Hepatic stellate cell (primary cell): ENCODE measurements around the gene GLT6D1.

Experiments used
- DNase-seq: peaks from one replicate; pipeline ENCODE4 v3.0.0; 2011; ENCODE audit warnings: low spot score

Gene GLT6D1

GRCh38 chr9:135608294-135608998 lies 30.9 kb downstream of the GLT6D1 start:
- no peak for DNase-seq

DNA sequence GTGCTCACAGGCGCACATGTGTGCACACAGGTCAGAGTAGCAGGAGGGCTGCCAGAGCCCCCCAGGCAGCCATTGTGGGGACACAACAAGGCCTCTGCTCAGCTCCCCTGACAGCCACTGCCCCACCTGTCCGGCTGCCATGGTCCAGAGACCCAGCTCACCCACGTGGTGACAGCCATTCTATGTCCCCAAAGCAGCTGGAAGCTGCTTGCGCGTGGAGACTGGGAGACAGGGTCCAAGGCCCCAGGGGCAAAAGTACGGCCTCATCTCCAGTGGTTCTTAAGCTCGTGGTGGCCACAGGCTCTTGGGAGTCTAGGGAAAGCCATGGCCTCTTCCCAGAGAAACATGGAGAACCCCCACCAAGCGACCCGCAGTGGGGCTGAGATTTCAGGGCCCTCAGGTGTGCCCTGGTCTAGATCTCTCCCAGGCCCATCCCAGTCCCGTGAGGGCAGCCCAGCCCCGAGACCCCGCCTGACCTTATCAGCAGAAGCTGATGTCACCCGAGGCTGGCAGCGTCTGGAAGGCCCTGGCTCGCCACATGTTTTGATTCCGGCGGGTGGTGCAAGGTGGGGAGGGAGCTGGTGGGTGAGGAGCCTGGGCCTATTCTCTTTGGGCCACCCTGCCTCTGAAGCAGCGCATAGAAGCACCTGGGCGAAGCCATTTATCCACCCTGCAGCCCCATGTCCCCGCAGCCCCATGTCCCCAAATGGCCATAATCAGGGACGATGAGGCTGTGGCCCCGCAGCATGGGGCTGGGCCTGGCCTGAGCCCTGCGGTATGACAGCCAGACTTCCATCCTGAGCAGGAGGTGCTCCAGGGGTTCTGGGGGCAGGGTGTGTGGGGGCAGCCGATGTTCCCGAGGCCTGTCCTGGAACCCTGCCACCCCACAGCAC lies 31.7 kb downstream of the GLT6D1 start:
- peak; percentile 4 for DNase-seq

DNA sequence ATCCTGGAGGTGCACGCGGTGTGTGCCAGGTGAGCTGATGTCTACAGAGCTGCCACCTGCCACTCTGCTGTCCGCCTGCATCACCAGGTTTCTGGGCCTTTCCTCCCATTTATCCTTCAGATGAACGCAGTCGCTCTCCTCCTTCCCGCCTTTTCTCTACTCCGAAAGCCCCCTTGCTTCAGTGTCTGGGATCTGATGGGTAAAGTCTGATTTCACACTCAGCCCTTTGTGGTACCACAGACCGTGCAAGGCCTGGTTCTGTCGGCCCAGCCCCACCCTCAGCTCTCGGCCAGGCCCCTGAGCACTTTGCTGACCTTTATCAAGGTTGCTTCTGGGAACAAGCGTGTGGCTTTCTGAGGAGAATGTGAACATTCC lies 32.5 kb downstream of the GLT6D1 start:
- no peak for DNase-seq

GRCh38 chr9:135605238-135605781 lies 34.0 kb downstream of the GLT6D1 start:
- DNase-seq: no peak

GRCh38 chr9:135604437-135605237 lies 34.7 kb downstream of the GLT6D1 start:
- DNase-seq: no peak

DNA sequence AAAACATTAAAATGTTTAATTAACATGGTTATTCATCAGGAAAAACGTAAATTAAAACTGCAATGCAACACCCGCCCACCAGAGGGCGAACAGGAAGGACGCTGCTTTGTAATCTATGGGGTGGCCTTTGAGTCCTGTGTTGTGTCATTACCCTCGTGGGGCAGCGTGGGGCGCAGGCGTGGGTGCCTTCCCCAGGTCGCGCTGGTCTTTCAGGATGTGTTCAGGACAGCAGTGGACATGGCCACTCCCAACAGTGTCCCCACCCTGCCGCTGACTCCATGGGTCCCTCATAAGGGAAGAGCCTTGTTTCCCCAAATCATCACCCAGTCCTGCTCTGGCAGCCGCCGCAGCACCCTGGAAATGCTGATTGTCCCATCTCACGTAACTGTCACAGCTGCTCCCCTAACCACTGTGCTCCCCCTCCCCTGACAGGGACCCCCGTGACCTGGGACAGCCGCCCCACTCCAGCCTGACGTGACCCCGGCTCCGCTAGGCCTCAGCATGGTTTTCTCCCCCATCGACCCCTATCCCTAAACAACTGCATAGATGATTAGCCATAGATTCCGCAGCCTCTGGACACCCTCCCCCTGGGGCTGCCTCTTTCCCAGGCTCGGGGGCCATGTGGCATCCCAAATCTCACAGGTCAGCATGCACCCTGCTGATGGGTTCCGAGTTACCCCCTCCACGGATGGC lies 36.4 kb downstream of the GLT6D1 start:
- DNase-seq: peak; percentile 57

GRCh38 chr9:135601988-135602387 lies 37.4 kb downstream of the GLT6D1 start:
- DNase-seq: no peak

GRCh38 chr9:135600296-135600817 lies 39.0 kb downstream of the GLT6D1 start:
- DNase-seq: no peak

- no peak for DNase-seq
Observed at GRCh38 chr9:135596211-135596610, 43.1 kb downstream of the GLT6D1 start.

GRCh38 chr9:135592625-135593024 lies 46.7 kb downstream of the GLT6D1 start:
- DNase-seq: no peak

DNA sequence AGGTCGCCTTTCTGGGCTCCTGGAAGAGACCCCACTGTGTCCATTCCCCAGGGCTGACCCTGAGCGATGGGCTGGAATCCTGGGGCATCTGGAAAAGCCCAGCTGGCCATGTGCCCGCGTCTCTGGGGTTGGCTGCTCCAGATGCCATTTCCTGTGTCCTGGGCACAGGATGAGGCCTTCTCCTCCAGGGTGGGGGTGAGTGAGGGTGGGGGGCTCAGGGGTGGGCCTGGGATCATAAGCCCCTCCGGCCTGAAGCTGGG lies 47.1 kb downstream of the GLT6D1 start:
- DNase-seq: no peak

DNA sequence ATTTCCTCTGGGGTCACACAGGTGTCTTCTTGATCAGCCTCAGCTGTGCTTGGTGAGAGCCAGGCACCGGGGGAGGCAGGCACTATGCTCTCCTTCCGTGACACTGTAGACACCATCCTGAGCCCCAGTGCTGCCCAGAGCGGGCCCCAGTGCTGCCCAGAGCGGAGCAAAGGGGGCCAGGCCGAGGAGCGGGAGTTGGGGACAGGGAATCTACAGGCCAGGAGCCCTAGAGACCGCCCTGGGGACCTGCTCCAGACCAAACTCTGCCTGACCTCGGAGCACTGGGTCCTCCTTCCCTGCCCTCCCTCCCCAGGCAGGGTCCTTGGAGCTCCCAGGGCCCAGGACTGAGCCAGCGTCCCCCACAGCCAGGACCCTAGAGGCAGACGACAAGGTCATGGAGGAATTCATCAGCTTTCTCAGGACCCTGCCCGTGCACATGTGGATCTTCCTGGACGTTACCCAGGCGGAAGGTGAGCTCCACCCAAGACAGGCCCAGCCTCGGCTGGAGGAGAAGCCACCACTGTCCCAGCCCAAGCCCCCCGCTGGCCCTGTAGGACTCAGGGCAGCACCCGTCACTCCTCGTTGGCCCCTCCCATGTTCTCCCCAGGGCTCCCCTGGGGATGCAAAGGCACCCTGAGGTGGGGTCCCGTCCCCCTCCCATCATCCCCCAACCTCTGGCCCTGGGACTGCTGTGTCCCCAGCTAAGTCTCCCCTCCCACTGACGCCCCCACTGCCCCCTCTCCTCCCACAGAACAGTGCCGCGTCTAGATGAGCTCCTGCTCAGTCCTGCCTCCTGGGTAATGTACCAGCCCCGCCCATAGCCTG lies 47.6 kb downstream of the GLT6D1 start:
- DNase-seq: no peak

DNA sequence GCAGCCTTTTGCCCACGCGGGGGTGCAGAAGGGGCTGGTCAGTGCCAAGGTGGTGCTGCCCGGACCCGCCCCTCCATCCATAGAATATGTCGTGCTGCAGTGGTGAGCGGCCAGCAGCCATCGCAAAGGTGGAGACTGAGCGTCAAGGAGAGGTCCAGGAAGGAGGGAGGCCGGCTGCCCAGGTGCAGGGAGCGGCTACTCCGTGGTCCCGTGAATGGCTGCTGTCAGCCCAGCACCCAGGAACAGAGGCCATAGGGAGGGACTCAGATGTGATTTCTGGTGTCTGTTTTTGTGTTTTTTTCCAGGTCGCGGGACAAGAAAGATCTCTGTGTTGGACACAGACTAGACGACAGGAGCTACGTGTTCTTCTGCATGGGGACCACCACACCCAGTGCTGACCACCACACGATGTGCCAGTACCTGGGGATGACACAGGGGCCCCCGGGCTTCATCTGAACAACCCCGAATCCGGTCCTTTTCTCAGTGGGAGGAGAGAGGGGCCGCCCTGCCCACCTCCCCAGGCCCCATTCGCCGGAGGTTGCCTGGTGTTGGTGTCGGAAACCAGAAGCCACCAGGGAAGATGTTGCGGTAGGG lies 48.8 kb downstream of the GLT6D1 start:
- no peak for DNase-seq

- DNase-seq: no peak
Observed at GRCh38 chr9:135589596-135590485, 49.5 kb downstream of the GLT6D1 start.

DNA sequence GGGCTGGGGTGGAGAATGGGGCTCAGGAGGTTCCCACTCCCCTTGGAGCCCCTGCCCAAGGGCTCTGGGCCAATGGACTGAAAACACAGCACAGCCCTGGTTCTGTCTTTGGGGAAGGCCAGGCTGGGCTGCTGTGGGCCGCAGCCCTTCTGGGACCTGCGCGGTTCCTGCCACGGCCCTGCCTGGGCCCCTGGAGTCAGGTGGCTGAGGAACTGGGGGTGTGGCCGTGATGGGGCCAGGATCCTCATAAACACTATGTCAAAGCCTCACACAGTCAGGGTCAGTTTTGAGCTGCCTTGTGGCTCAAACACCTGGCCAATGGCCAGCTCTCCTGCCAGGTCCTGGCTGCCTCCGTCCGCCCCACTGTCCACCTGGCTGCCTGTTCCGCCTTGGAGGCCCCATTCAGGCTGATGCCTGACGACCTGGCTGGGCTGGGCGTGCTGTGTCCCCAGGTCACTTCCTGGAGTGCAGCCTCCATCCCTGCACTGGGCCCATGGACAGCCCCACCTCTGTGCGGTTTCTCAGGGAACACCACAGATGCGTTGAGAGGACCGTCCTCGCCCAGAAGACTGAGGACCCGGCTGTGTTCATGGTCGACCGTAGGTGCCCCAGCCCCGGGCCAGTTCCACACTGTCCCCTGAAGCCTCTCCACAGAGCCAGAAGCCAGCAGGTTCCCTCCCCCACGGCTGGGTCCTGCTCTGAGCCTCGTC lies 50.3 kb downstream of the GLT6D1 start:
- DNase-seq: no peak

DNA sequence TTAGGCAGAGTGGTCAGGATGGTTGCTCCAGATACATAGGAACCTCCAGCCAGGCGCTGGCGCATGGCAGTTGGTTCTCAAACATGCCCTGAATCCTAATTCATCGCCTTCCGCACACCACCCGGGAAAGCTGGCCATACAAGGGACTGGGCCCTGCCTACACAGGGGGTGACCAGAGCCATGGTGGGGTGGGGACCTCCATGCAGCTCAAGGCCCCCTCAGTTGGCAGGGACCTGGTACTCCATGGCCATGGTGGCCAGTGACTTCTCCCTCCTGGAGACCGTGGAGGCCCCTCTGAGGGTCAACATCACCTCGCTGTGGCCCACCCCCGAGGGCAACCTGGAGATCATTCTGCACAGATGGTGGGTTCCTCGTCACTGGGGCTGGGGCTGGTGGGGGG lies 51.0 kb downstream of the GLT6D1 start:
- DNase-seq: no peak

GRCh38 chr9:135587658-135588057 lies 51.7 kb downstream of the GLT6D1 start:
- no peak for DNase-seq

- DNase-seq: no peak
Observed at GRCh38 chr9:135586601-135587109, 52.7 kb downstream of the GLT6D1 start.

DNA sequence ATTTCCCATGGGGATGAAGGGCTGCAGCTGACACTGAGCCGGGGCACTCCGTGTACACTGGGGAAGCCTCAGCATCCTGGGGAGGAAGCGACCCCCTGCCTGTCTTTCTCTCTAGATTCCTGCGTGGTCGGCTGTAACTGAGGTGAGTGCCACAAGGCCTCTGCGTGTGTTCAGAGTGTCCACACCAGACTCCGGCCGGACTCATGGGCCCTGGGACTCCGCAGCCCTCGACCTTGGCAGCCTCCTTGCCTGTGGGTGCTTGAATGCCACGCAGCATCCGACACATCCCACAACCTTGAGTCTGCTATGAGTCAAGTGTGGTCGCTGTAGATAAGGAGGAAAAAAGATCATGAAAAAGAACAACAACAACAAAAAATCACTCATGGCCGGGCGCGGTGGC lies 54.4 kb downstream of the GLT6D1 start:
- DNase-seq: no peak
